GM23248 (cell line): ENCODE results near the gene CUX1.

ENCODE experiments used
- EZH2 ChIP-seq: fragments of 200-600 bp; sonication (generic); IDR thresholded peaks from 2 replicates; pipeline ENCODE4 v1.6.1; 2018; ENCODE audit warnings: antibody characterized with exemption, mild to moderate bottlenecking; ENCODE audit not compliant: insufficient read depth, poor library complexity, severe bottlenecking
- EZH2phosphoT487 ChIP-seq: fragments of 200-600 bp; sonication (generic); IDR thresholded peaks from 2 replicates; pipeline ENCODE4 v1.6.1; 2018; ENCODE audit warnings: antibody characterized with exemption, moderate library complexity, mild to moderate bottlenecking, low read depth; ENCODE audit not compliant: insufficient read depth

DNA sequence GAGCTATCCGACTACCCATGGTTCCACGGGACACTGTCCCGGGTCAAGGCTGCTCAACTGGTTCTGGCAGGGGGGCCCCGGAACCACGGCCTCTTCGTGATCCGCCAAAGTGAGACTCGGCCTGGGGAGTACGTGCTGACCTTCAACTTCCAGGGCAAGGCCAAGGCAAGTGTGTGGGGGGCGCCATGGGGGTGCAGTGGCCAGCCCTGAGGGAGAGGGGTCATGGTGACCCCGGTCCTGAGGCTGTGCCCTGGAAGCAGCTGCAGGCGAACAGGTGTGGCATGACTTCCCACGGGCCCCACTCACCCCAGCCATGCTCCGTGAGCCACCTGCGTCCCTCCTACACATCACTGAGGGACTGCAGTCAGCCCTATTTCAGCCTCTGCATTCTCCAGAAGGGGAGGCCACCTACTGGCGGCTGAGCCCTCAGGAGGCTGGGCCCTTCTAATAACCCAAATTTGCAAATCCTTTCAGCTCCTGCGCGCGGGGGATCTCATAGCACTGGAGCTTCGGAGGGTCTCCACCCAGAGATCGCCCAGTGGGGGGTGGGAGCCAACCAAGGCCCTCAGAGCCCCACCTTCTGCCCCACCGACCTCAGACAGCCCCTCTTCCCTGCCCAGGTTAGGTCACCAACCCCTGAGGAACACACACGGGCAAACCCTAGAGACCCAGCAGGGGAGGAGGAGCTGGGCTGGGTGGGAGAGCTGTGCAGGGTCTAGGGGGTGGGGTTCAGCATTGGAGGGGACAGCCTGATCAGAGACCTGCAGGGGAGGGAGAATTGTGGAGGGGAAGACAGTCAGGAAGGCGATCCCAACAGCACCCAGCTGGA lies 500.0 kb downstream of the CUX1 start:
- TF ChIP-seq EZH2 (no peak), EZH2phosphoT487 (no peak)
